HL-60 (cell line): ENCODE results near the gene PDE4A.

Experiments
- DNase-seq, 2 experiments: peaks; one replicate each; pipeline ENCODE4 v3.0.0-alpha.2; 2010 to 2020; ENCODE audit warnings: low read depth in 1 of 2, low spot score in 1 of 2
- H3K27ac ChIP-seq: fragments of 250-450 bp; sonication (Bioruptor Pico); replicated peaks from 2 replicates; pipeline ENCODE4 v1.5.1; 2020; ENCODE audit warnings: mild to moderate bottlenecking, moderate library complexity
- H3K27me3 ChIP-seq: fragments of 250-450 bp; sonication (Bioruptor Pico); 2 replicates; pipeline ENCODE4 v1.5.1; 2021; ENCODE audit warnings: mild to moderate bottlenecking, moderate library complexity; ENCODE audit not compliant: insufficient read depth, poor library complexity, severe bottlenecking
- H3K4me3 ChIP-seq: replicated peaks from 2 replicates; pipeline ENCODE4 v1.5.1; 2011; ENCODE audit warnings: mild to moderate bottlenecking, control low read depth, low read length; ENCODE audit not compliant: insufficient read depth
- GABPA ChIP-seq: IDR thresholded peaks from 2 replicates; pipeline ENCODE4 v1.6.1; 2012; ENCODE audit warnings: low read depth
- POLR2AphosphoS5 ChIP-seq: IDR thresholded peaks from 2 replicates; pipeline ENCODE4 v1.6.1; 2012; ENCODE audit warnings: low read depth
- SPI1 ChIP-seq: IDR thresholded peaks from 2 replicates; pipeline ENCODE4 v1.6.1; 2012; ENCODE audit warnings: low read depth, mild to moderate bottlenecking, borderline replicate concordance
- TF ChIP-seq, protein P1 (sequence below): IDR thresholded peaks from one replicate; pipeline ENCODE4 v1.5.1; 2011; ENCODE audit warnings: low read length, control low read depth, inconsistent platforms; ENCODE audit not compliant: insufficient read depth
- TF ChIP-seq, protein P2 (sequence below): IDR thresholded peaks from 2 replicates; pipeline ENCODE4 v1.6.1; 2012; ENCODE audit warnings: low read depth; ENCODE audit not compliant: insufficient replicate concordance

PDE4A gene

DNA sequence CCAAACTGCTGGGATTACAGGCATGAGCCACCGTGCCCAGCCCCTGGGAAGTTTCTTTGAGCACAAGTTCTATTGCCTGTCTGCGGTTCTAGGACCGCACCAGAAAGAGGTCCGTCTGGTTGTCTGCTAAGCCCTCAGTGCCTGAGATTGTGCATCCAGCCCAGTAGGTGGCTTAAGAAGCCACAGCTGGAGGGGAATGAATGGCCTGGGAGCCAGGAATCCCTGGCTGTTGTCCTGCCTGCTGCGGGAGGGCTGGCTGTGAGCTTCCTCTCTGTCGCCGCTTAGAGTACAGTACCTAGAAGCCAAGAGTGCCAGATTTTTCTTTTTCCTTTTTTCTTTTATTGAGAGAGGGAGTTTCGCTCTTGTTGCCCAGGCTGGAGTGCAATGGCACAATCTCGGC lies 35.8 kb upstream of the PDE4A start:
- no peaks in the 10 kb centered on the region for H3K27me3 ChIP-seq
- no peak overlapping the region for H3K27ac ChIP-seq
- no peak for DNase-seq
- H3K4me3 ChIP-seq = no peak overlapping the region
- TF ChIP-seq SPI1 = no peak
- TF ChIP-seq, protein P1, sequence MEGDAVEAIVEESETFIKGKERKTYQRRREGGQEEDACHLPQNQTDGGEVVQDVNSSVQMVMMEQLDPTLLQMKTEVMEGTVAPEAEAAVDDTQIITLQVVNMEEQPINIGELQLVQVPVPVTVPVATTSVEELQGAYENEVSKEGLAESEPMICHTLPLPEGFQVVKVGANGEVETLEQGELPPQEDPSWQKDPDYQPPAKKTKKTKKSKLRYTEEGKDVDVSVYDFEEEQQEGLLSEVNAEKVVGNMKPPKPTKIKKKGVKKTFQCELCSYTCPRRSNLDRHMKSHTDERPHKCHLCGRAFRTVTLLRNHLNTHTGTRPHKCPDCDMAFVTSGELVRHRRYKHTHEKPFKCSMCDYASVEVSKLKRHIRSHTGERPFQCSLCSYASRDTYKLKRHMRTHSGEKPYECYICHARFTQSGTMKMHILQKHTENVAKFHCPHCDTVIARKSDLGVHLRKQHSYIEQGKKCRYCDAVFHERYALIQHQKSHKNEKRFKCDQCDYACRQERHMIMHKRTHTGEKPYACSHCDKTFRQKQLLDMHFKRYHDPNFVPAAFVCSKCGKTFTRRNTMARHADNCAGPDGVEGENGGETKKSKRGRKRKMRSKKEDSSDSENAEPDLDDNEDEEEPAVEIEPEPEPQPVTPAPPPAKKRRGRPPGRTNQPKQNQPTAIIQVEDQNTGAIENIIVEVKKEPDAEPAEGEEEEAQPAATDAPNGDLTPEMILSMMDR = no peak
- no peak for TF ChIP-seq GABPA

DNA sequence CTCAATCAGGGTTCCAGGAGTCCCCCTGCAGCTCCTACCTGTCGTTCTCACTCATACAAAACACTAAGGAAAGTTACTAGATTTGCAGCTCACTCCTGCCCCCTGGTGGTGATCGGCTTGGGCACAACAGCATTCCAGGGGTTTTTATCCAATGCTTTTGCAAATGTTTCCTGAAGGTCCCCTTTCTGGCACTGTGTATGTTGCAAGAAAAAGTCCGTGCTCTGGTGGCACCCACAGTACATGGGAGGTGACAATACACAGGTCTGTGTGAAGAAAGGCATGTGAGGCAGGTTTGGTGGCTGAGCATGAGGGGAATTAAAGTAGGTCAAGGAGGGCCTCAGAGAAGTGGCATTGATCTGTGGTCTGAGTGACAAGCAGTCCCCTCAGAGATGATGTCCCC lies 31.4 kb upstream of the PDE4A start:
- no peak overlapping the region for H3K27ac ChIP-seq
- TF ChIP-seq, protein P1 = peak; percentile 87
- no peak for TF ChIP-seq GABPA
- H3K4me3 ChIP-seq = no peak overlapping the region
- peak in 1 of 2 experiments; percentile 78 for DNase-seq
- no peaks in the 10 kb centered on the region for H3K27me3 ChIP-seq

DNA sequence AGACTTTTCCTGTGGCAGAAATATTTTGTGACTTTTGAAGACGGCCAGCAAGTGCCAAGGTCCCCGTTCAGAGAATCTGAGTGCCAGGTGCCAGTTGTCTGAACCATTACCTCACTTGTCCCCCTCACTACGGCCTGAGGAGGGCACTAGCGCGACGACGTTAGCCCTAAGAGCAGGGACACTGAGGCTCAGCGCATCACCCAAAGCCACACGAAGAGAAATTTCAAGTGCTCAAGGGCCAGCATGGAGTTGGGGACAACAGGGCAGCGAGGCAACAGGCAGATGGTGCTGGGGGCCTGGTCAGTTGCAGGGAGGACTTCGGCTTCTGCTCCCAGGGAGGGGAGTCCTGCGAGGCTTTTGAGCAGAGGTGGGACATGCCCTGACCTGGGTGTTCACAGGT lies 30.5 kb upstream of the PDE4A start:
- DNase-seq = peak in 1 of 2 experiments; percentile 25
- TF ChIP-seq SPI1 (no peak), GABPA (no peak), POLR2AphosphoS5 (no peak)
- TF ChIP-seq, protein P1 = no peak
- TF ChIP-seq, protein P2, sequence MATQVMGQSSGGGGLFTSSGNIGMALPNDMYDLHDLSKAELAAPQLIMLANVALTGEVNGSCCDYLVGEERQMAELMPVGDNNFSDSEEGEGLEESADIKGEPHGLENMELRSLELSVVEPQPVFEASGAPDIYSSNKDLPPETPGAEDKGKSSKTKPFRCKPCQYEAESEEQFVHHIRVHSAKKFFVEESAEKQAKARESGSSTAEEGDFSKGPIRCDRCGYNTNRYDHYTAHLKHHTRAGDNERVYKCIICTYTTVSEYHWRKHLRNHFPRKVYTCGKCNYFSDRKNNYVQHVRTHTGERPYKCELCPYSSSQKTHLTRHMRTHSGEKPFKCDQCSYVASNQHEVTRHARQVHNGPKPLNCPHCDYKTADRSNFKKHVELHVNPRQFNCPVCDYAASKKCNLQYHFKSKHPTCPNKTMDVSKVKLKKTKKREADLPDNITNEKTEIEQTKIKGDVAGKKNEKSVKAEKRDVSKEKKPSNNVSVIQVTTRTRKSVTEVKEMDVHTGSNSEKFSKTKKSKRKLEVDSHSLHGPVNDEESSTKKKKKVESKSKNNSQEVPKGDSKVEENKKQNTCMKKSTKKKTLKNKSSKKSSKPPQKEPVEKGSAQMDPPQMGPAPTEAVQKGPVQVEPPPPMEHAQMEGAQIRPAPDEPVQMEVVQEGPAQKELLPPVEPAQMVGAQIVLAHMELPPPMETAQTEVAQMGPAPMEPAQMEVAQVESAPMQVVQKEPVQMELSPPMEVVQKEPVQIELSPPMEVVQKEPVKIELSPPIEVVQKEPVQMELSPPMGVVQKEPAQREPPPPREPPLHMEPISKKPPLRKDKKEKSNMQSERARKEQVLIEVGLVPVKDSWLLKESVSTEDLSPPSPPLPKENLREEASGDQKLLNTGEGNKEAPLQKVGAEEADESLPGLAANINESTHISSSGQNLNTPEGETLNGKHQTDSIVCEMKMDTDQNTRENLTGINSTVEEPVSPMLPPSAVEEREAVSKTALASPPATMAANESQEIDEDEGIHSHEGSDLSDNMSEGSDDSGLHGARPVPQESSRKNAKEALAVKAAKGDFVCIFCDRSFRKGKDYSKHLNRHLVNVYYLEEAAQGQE = no peak
- Histone ChIP-seq H3K27ac (no peak overlapping the region), H3K27me3 (no peaks in the 10 kb centered on the region), H3K4me3 (no peak overlapping the region)

DNA sequence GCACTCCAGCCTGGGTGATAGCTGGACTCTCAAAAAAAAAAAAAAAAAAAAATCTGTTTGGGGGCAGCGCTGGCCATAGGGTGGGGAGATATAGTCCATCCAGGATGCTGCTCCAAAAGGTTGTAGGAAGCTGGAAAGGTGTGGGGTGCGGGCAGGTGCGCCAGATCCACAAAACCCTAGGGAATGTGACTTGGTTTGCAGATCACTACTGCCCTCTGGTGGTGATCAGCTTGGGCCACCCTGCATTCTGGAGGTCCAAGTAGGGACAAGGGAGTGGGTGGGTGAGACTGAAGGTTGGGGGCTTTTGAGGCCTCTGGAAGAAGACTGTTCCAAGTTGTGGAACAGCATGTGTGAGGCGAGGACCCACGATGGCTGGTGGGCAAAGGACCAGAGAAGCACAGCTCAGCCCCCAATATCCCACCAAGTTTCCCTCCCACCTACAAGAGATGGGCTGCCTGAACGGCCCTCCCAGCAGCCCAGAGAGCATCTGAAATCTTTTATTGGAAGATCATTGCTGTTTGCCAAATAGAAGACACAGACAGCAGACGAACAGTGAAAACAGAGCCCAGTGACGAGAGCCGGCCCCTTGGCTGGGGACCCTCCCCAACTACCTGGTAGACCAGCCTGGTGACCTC lies 29.6 kb upstream of the PDE4A start:
- Histone ChIP-seq H3K27ac (no peak overlapping the region), H3K4me3 (no peak overlapping the region), H3K27me3 (no peaks in the 10 kb centered on the region)
- TF ChIP-seq SPI1 (no peak), GABPA (no peak)
- TF ChIP-seq, protein P2 = no peak
- TF ChIP-seq, protein P1 = peak; percentile 74
- DNase-seq = peak in 1 of 2 experiments; percentile 70
